Lower leg skin (tissue), 3 donors: ENCODE measurements around the gene CTDNEP1.

Experiments used
- CTCF ChIP-seq, 3 donors: fragments of 450-650 bp; IDR thresholded peaks; one replicate each; pipeline ENCODE4 v1.5.1; 2016; ENCODE audit warnings: antibody characterized with exemption in 3 of 3, mild to moderate bottlenecking in 3 of 3, moderate library complexity in 2 of 3
- POLR2A ChIP-seq, 2 donors: fragments of 450-650 bp; IDR thresholded peaks; one replicate each; pipeline ENCODE4 v1.6.1; 2016 to 2017; ENCODE audit warnings: antibody characterized with exemption in 2 of 2, mild to moderate bottlenecking in 1 of 2, moderate library complexity in 1 of 2

GRCh38 chr17:7258731-7259554 is 7.4 kb upstream of the CTDNEP1 start:
- no peak for TF ChIP-seq CTCF (IDR thresholded peaks at IDR 0.05)
- TF ChIP-seq POLR2A (IDR thresholded peaks at IDR 0.05), result no peak
